AG04450 (cell line): ENCODE measurements around the gene P2RY8. TPM values are rescaled to one million over a fixed set of nuclear protein-coding genes. Genes with fewer than 3 reads are reported as not detected.

Experiments used
- CTCF ChIA-PET: fragments of 300-600, 350-600 bp; formaldehyde crosslinking; extraction: SDS; loops from one replicate; lab custom pipeline; 2022; ENCODE audit warnings: antibody characterized with exemption, inconsistent platforms; lab: Charles Lee
- POLR2A ChIA-PET: fragments of 350-600 bp; formaldehyde crosslinking; extraction: SDS; loops from one replicate; lab custom pipeline; 2021; ENCODE audit warnings: antibody characterized with exemption, inconsistent platforms; lab: Yijun Ruan, JAX
- DNase-seq: peaks from one replicate; pipeline ENCODE4 v3.0.0-alpha.2; 2011; ENCODE audit warnings: low read depth, low spot score
- H3K27ac ChIP-seq: one replicate; pipeline ENCODE4 v1.5.1; 2012; ENCODE audit warnings: low read depth, low read length, control low read depth
- H3K27me3 ChIP-seq: one replicate; pipeline ENCODE4 v1.6.0; 2012; ENCODE audit warnings: low read length; ENCODE audit not compliant: control insufficient read depth, insufficient read depth
- H3K4me3 ChIP-seq: 2 replicates; pipeline ENCODE4 v1.5.1; 2011; ENCODE audit warnings: mild to moderate bottlenecking, low read depth, low read length, control low read depth
- H3K9me3 ChIP-seq: 2 replicates; pipeline ENCODE4 v1.5.1; 2012; ENCODE audit warnings: low read length; ENCODE audit not compliant: control insufficient read depth, insufficient read depth
- polyA plus RNA-seq: library from polyadenylated mRNA; depleted of rRNA; stranded (reverse); fragments of >200 nt; gene quantifications from 2 replicates; pipeline ENCODE4 v1.2.3, GENCODE V29; 2011
- TF ChIP-seq, protein P1 (sequence below): IDR thresholded peaks from 2 replicates; pipeline ENCODE4 v1.5.1; 2011; ENCODE audit warnings: low read depth, low read length, control low read depth, inconsistent platforms

P2RY8 gene
- polyA plus RNA-seq, 1 experiment = not detected

DNA sequence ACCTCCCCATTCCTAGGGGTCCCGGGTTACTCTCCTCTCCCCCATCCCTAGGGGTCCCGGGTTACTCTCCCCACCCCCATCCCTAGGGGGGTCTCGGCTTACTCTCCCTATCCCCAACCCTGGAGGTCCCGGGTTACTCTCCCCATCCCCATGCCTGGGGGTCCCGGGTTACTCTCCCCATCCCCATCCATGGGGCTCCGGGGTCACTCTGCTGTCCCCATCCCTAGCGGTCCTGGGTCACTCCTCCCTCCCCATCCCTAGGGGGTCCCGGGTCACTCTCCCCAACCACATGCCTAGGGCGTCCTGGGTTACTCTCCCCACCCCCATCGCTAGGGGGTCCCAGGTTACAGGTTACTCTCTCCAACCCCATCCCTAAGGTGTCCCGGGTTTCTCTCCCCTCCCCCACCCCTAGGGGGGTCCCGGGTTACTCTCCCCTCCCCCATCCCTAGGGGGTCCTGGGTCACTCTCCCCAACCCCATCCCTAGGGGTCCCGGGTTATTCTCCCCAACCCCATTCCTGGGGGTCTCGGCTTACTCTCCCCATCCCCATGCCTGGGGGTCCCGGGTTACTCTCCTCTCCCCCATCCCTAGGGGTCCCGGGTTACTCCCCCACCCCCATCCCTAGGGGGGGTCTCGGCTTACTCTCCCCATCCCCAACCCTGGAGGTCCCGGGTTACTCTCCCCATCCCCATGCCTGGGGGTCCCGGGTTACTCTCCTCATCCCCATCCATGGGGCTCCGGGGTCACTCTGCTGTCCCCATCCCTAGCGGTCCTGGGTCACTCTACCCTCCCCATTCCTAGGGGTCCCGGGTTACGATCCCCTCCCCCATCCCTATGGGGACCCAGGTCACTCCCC, 85.1 kb downstream of the P2RY8 start:
- peak overlapping the region; percentile 87 for H3K4me3 ChIP-seq
- CTCF ChIA-PET = no interaction called here
- H3K27ac ChIP-seq = no peak overlapping the region
- H3K9me3 ChIP-seq = peaks cover 12% of the 10 kb centered on the region
- TF ChIP-seq, protein P1, sequence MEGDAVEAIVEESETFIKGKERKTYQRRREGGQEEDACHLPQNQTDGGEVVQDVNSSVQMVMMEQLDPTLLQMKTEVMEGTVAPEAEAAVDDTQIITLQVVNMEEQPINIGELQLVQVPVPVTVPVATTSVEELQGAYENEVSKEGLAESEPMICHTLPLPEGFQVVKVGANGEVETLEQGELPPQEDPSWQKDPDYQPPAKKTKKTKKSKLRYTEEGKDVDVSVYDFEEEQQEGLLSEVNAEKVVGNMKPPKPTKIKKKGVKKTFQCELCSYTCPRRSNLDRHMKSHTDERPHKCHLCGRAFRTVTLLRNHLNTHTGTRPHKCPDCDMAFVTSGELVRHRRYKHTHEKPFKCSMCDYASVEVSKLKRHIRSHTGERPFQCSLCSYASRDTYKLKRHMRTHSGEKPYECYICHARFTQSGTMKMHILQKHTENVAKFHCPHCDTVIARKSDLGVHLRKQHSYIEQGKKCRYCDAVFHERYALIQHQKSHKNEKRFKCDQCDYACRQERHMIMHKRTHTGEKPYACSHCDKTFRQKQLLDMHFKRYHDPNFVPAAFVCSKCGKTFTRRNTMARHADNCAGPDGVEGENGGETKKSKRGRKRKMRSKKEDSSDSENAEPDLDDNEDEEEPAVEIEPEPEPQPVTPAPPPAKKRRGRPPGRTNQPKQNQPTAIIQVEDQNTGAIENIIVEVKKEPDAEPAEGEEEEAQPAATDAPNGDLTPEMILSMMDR = no peak
- DNase-seq = no peak
- no peaks in the 10 kb centered on the region for H3K27me3 ChIP-seq
- POLR2A ChIA-PET = no interaction called here

- no peaks in the 10 kb centered on the region for H3K27me3 ChIP-seq
- no peak overlapping the region for H3K27ac ChIP-seq
- ChIA-PET POLR2A (no interaction called here), CTCF (no interaction called here)
- no peak overlapping the region for H3K4me3 ChIP-seq
- DNase-seq = no peak
- TF ChIP-seq, protein P1 = no peak
- peaks cover 12% of the 10 kb centered on the region for H3K9me3 ChIP-seq
Observed at GRCh38 chrX:1451251-1451660, 85.7 kb downstream of the P2RY8 start.

DNA sequence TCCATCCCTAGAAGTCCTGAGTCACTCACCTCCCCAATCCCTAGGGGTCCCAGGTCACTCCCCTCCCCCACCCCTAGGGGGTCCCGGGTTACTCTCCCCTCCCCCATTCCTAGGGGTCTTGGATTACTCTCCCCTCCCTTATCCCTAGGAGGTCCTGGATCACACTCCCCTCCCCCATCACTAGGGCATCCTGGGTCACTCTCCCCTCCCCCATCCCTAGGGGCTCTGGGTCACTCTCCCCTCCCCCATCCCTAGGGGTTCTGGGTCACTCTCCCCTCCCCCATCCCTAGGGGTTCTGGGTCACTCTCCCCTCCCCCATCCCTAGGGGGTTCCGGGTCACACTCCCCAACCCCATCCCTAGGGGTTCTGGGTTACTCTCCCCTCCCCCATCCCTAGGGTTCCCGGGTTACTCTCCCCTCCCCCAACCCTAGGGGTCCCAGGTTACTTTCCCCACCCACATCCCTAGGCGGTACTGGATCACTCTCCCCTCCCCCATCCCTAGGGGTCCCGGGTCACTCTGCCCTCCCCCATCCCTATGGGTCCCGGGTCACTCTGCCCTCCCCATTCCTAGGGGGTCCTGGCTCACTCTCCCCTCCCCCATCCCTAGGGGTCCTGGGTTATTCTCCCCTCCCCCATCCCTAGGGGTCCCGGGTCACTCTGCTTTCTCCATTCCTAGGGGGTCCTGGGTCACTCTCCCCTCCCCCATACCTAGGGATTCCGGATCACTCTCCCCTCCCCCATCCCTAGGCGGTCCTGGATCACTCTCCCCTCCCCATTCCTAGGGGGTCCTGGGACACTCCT, 86.4 kb downstream of the P2RY8 start:
- TF ChIP-seq, protein P1 = no peak
- H3K4me3 ChIP-seq = no peak overlapping the region
- ChIA-PET CTCF (no interaction called here), POLR2A (no interaction called here)
- DNase-seq = no peak
- H3K9me3 ChIP-seq = peaks cover 12% of the 10 kb centered on the region
- H3K27ac ChIP-seq = no peak overlapping the region
- H3K27me3 ChIP-seq = no peaks in the 10 kb centered on the region

GRCh38 chrX:1449823-1450149, 87.2 kb downstream of the P2RY8 start:
- no peak for DNase-seq
- Histone ChIP-seq H3K4me3 (no peak overlapping the region), H3K27ac (no peak overlapping the region), H3K9me3 (peaks cover 15% of the 10 kb centered on the region), H3K27me3 (no peaks in the 10 kb centered on the region)
- POLR2A ChIA-PET = no interaction called here
- TF ChIP-seq, protein P1 = no peak
- CTCF ChIA-PET = no interaction called here
